GM18511 (cell line): ENCODE measurements around the gene B4GALT2.

ENCODE experiments used
- ATAC-seq: cut with Tn5 transposase; IDR thresholded peaks from one replicate; pipeline ENCODE4 v1.9.1; 2021; ENCODE audit warnings: mild to moderate bottlenecking, moderate library complexity; ENCODE audit not compliant: unreplicated experiment

Gene B4GALT2

GRCh38 chr1:44000122-44000665 is 21.2 kb downstream of the B4GALT2 start:
- ATAC-seq: no peak

DNA sequence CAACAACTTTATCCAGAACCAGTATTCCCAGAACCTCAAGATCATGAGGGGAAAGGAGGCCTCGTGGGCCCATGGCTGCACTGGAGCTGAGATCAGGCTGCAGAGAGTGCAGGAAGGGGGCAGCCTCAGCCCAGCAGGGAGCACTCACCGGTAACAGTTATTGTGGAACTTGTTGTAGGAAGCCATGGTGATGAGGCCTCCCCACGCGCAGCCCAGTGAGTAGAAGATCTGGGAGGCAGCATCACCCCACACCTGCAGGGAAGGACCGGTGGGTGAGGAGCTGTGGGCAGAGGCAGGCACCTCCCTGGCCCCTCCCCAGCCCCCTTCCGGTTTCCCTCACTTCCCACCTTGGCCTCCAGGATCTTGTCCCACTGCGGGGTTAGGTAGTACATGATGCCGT is 23.2 kb downstream of the B4GALT2 start:
- ATAC-seq: no peak

DNA sequence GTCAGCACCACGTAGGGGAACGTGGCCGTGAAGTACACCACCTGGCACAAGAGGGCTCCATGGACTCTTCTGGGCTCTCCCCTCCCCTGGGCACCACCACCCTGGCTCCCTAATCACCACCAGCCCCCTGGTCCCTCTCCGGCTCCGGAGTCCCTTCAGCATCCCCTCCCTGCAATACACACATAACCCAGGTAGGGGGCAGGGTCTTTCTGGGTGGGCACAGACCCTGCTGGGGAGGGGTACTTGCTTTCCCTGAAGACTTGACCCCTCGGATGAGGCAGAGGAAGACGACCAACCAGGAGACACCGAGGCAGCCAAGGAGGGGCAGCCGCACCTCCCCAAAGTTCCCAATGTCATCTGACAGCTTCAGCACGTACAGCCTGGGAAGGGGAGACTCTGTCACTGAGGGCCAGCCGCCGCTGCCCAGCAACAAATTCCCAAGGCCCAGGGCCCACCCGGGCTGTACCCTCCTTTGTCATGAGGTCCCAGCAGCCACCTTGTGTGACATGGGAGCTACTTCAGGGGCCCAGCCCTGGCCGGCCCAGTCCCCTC is 23.7 kb downstream of the B4GALT2 start:
- ATAC-seq: no peak

- ATAC-seq: no peak
These were observed 29.2 kb downstream of the B4GALT2 start for GRCh38 chr1:44008259-44008658.

- no peak for ATAC-seq
These were observed 32.0 kb downstream of the B4GALT2 start for GRCh38 chr1:44010935-44011471.

DNA sequence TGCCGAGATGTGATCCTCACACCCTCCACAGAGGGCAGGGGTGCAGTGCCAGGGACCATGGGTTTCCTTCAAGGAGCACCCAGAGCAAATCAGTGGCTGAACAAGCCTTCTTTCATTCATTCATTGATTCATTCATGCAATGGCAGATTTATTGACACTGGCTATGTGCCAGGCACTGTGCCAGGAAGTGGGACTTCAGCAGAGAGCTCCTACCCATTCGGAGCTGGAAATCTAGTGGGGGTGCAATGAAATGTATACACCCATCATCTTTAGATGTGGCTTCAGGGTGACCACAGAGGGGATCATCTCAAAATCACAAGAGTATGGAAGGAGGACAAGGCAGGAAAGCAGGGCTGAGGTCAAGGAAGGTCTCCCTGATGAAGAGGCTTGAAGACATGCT is 33.4 kb downstream of the B4GALT2 start:
- no peak for ATAC-seq

DNA sequence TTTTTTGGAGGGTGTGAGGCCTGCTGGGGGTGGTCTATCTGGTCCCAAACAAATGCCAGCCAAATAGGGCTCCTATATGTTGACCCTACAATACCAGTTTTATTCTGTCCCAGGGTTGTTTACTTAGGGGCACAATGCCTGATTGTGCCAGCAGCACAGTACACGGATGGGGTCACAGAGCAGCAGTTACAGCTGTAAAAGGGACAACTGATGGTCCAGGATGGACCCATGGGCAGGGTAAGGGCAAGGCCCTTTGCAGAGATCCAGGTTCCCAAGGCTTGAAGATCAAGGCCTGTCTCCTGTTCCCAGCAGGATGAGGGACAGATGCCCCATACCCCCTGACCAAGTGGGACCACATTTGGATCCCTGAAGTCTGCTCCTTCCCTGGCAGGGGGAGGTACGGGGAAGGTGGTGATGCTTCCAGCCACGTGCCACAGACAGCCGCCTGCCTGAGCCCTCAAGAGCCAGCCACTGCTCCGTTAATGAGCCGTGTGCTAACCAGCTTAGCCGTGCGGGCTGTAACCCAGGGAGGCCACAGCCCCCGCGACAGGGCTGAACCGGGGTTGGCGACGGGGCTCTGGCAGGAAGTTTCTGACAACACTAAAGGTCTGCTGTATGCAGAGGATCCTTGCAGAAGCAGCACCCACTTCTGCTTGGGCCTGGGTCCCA is 34.1 kb downstream of the B4GALT2 start:
- ATAC-seq: no peak

DNA sequence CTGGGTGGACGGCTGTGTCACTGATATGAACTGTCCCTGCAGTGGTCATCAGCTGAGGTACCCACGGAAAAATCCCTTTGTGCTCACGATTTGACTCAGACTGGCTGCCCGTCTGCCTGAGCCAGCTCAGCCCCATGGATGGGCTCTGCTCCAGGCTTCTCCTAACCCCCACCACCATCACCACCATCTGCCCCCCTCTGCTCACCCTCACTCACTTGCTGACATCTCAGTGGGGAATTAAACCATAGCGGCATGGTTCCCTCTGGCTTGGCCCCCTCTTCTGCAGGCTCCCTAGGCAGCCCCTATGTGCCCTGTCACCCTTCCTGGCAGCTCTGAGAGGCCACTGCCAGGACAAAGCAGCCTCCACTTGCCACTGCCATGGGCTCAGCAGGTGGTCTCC is 34.9 kb downstream of the B4GALT2 start:
- no peak for ATAC-seq

- ATAC-seq: no peak
These were observed 35.5 kb downstream of the B4GALT2 start for GRCh38 chr1:44014365-44015104.

- no peak for ATAC-seq
These were observed 36.2 kb downstream of the B4GALT2 start for GRCh38 chr1:44015206-44015605.

DNA sequence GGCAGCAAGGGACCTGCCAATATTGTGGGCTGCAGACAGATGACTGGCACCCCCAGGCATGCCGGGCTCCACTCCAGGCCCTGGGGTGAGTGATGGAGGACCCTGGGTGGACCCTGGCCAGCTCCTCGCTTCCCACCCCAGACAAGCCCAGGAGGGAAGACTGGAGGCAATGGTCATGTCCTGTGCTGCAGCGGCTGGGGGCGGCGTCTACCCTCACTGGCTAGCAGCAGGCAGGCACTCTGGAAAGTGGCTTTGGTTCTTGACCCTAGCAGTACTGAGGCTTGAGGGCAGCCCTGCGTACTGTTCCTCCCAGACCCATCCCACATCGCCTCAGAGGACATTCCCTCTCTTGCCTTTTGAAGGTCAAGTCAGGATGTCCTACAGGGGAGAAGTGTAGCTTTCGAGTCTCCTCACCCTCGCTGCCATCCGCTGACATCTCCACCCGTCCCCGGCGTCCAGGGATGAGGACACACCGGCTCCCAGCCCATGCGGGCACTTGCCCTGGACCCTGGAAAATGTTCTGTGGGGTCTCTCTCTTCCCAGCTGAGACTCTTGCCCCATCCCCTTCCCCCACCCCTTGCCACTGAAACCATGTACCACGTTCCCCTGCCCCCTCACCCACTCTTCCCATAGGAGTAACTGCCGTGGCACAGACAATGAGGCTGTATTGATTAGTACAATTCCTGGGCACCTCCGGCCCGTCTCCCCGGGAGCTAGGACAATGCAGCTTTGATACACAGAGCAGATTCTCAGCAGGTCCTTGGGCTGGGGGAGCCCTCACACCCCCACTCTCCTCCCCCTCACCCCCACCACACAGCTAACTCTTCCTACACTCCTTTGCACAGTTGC is 37.3 kb downstream of the B4GALT2 start:
- no peak for ATAC-seq

DNA sequence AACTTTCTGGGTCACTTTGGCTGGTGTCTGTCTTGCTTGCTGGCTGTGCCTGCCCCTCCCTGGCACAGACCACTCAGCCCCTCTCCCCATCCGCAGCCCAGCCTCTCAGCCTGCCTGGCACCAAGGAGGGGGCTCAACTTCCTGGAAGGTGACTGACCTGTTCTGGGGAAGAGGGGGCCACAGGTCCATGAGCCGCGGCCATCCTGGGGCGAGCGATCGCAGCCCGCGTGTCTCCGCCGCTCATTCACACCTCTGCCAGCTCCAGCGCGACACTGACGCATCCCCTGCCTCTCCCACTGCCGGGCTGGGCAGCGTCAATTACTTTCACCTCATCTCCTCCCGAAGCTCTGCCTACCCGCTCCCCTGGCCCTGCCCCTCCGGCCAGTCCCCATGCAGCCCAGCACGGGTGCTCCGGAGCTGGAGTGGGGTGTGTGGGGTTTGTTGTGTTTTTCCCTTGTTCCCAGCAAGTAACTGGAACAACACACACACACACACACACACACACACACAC is 37.9 kb downstream of the B4GALT2 start:
- no peak for ATAC-seq

DNA sequence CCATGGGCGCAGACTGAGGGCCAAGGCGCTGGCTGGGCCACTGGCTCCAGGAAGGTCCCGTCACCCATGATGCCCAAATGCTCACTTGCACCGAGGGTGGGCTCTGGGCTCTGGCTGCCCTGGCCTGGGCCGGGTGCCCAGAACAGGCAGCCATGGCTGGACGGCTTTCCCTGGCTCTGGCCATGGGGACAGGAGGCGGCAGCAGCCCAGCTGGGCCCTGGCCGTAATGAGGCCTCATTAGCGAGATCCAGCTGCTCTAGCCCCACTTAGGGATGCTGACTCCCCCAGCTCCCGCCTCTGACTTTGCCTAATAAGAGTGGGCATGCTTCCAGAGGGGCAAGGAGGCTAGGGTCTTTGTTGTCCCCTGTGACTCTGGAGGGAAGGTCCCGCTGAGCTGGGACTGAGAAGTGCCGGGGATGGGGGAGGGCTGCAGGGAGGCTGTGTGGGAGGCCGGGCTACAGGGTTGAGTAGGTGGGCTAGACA is 40.5 kb downstream of the B4GALT2 start:
- no peak for ATAC-seq

GRCh38 chr1:44020464-44020863 is 41.5 kb downstream of the B4GALT2 start:
- ATAC-seq: no peak

GRCh38 chr1:44021156-44021555 is 42.1 kb downstream of the B4GALT2 start:
- ATAC-seq: no peak

GRCh38 chr1:44021581-44022321 is 42.7 kb downstream of the B4GALT2 start:
- ATAC-seq: no peak

GRCh38 chr1:44024031-44024902 is 45.3 kb downstream of the B4GALT2 start:
- ATAC-seq: no peak

DNA sequence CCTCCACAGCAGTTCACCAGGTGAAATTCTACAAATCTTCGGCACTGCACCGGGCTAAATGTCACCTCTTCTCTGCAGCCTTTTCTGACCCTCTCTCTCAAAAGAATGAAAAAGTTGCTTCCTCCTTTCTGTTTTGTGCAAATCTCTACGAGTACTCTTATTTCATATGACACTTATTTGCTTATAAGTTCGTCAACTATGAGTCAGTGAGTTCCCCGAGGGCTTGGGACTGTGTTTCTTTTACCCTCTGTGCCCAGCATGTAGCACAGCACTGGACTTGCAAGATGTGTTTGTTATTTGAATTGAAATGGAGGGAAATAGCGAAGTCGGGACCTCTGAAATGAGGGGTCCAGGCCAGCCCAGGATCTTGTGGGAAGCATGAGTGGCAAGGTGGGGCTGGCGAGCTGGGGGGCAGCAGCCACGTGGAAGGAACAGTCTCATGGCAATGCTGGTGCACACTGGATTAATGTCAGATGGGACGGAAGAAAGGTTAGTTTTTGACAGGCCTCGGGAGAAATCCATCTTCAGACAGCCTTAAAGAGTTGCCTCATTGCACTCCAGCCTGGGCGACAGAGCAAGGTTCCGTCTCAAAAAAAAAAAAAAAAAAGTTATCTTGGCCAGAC is 46.0 kb downstream of the B4GALT2 start:
- ATAC-seq: no peak
